Kidney tubule cell (primary cell): Measurements from ENCODE around the gene FOXC1.
A peak's percentile ranks its signal among the peaks of the same experiment; 100 is the strongest.

ENCODE experiments used
- DNase-seq: peaks from one replicate; pipeline ENCODE4 v3.0.0-alpha.2; 2018; ENCODE audit warnings: low spot score

Gene FOXC1

GRCh38 chr6:1623769-1624057 is 14.0 kb downstream of the FOXC1 start:
- DNase-seq = no peak

GRCh38 chr6:1624058-1624850 is 14.5 kb downstream of the FOXC1 start:
- DNase-seq = peak; percentile 30

- DNase-seq = peak; percentile 66
These were observed 15.4 kb downstream of the FOXC1 start for GRCh38 chr6:1624851-1625781.

GRCh38 chr6:1625794-1626435 is 16.2 kb downstream of the FOXC1 start:
- peak; percentile 3 for DNase-seq

- peak; percentile 52 for DNase-seq
These were observed 16.8 kb downstream of the FOXC1 start for GRCh38 chr6:1626481-1626880.

GRCh38 chr6:1627827-1628560 is 18.3 kb downstream of the FOXC1 start:
- DNase-seq = no peak

- DNase-seq = no peak
These were observed 19.6 kb downstream of the FOXC1 start for GRCh38 chr6:1629316-1629715.

- no peak for DNase-seq
These were observed 20.6 kb downstream of the FOXC1 start for GRCh38 chr6:1630212-1630770.

- DNase-seq = peak; percentile 41
These were observed 21.1 kb downstream of the FOXC1 start for GRCh38 chr6:1630771-1631217.

GRCh38 chr6:1631251-1631650 is 21.5 kb downstream of the FOXC1 start:
- DNase-seq = no peak

- DNase-seq = no peak
These were observed 23.8 kb downstream of the FOXC1 start for GRCh38 chr6:1633366-1634021.

GRCh38 chr6:1634081-1634480 is 24.4 kb downstream of the FOXC1 start:
- no peak for DNase-seq

GRCh38 chr6:1635305-1636010 is 25.7 kb downstream of the FOXC1 start:
- no peak for DNase-seq

GRCh38 chr6:1636272-1636825 is 26.6 kb downstream of the FOXC1 start:
- DNase-seq = no peak

GRCh38 chr6:1636971-1637871 is 27.5 kb downstream of the FOXC1 start:
- peak; percentile 92 for DNase-seq

- no peak for DNase-seq
These were observed 29.7 kb downstream of the FOXC1 start for GRCh38 chr6:1639430-1639829.

- DNase-seq = no peak
These were observed 30.8 kb downstream of the FOXC1 start for GRCh38 chr6:1640476-1640875.

GRCh38 chr6:1641343-1641885 is 31.7 kb downstream of the FOXC1 start:
- DNase-seq = peak; percentile 77

- DNase-seq = no peak
These were observed 33.4 kb downstream of the FOXC1 start for GRCh38 chr6:1643111-1643510.
